ENCODE data around the gene SLITRK2.

SLITRK2 gene

GRCh38 chrX:145861818-145862217 lies 44.2 kb downstream of the SLITRK2 start:
- DNase-seq = no peak

GRCh38 chrX:145865082-145865481 lies 47.5 kb downstream of the SLITRK2 start:
- no peak for DNase-seq

Measured in stimulated activated CD4-positive, alpha-beta T cell treated with anti-CD3 and anti-CD28 coated beads, Interleukin-1b, Interleukin-23, amount 100 ng/mL, for 48 hours (primary cell).